Brain microvascular endothelial cell (primary cell): ENCODE measurements around the gene CENPB.

Source experiments
- DNase-seq: peaks from one replicate; pipeline ENCODE4 v3.0.0-alpha.2; 2020
- H3K27ac ChIP-seq: fragments of 250-450 bp; sonication (Bioruptor Pico); 2 replicates; pipeline ENCODE4 v1.5.1; 2020; ENCODE audit warnings: mild to moderate bottlenecking, moderate library complexity
- H3K27me3 ChIP-seq: fragments of 250-450 bp; sonication (Bioruptor Pico); replicated peaks from 2 replicates; pipeline ENCODE4 v1.5.1; 2020; ENCODE audit warnings: mild to moderate bottlenecking
- H3K36me3 ChIP-seq: fragments of 250-450 bp; sonication (Bioruptor Pico); replicated peaks from 2 replicates; pipeline ENCODE4 v1.5.1; 2020; ENCODE audit warnings: mild to moderate bottlenecking
- H3K4me3 ChIP-seq: 2 replicates; pipeline ENCODE4 v1.5.1; 2011; ENCODE audit warnings: low read depth, mild to moderate bottlenecking, control low read depth, low read length, moderate library complexity
- in situ Hi-C: cut with HindIII; loops from 2 replicates; pipeline ENCODE4 v1.10.0; 2017; ENCODE audit warnings: low sequenced_read_pairs, low pct_ligation_motif_present
- TF ChIP-seq, protein P1 (sequence below): IDR thresholded peaks from 2 replicates; pipeline ENCODE4 v1.5.1; 2011; ENCODE audit warnings: low read depth, mild to moderate bottlenecking, moderate library complexity, low read length, control low read depth, inconsistent platforms; ENCODE audit errors: missing control alignments

CENPB gene

DNA sequence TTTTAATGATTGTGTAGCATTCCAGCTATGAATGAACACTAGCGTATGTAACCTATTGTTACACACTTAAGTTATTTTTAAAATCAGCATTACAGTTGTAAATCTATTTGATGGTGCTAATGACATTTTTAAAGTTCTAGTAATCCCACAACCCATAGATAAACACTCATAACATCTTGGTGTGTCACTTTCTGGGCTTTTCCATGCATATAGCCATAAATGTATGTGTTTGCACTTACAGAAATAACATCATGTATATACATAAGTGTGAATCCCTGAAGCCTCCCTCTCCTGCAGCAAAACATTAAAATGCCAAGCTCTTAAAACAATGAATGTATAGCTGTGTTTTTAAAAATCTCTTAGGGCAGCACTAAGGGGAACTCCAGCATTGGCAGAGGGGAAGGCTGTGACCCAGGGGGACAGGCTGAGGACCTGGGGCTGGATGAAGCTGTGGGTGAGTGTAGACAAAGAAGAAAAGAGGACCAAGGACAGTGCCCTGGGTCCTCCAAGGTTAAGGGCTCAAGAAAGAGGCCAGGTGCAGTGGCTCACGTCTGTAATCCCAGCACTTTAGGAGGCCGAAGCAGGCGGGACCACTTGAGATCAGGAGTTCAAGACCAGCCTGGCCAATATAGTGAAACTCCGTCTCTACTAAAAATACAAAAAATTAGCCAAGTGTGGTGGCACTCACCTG, 929 bp upstream of the CENPB start:
- Histone ChIP-seq H3K27ac (no peak overlapping the region), H3K36me3 (no peaks in the 10 kb centered on the region), H3K27me3 (no peaks in the 10 kb centered on the region), H3K4me3 (no peak overlapping the region)
- no peak for DNase-seq
- in situ Hi-C loops: no loop called here
- TF ChIP-seq, protein P1, sequence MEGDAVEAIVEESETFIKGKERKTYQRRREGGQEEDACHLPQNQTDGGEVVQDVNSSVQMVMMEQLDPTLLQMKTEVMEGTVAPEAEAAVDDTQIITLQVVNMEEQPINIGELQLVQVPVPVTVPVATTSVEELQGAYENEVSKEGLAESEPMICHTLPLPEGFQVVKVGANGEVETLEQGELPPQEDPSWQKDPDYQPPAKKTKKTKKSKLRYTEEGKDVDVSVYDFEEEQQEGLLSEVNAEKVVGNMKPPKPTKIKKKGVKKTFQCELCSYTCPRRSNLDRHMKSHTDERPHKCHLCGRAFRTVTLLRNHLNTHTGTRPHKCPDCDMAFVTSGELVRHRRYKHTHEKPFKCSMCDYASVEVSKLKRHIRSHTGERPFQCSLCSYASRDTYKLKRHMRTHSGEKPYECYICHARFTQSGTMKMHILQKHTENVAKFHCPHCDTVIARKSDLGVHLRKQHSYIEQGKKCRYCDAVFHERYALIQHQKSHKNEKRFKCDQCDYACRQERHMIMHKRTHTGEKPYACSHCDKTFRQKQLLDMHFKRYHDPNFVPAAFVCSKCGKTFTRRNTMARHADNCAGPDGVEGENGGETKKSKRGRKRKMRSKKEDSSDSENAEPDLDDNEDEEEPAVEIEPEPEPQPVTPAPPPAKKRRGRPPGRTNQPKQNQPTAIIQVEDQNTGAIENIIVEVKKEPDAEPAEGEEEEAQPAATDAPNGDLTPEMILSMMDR: no peak

DNA sequence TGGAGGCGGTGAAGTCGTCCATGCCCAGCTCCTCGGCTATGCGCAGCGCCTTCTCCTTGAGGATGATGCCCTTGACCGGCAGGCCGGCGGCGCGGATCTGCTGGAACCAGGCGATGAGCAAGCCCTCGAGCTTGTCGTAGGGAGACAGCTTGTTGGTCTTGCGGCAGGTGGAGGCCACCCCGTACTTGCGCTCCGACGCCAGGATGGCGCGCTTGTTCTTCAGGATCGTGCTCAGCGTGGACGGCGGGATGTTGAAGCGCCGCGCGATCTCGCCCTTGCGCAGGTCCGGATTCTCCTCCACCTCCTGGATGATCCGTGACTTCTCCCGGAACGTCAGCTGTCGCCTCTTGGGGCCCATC, 435 bp downstream of the CENPB start:
- in situ Hi-C loops: no loop called here
- peak; percentile 56 for DNase-seq
- H3K27me3 ChIP-seq: no peaks in the 10 kb centered on the region
- peak overlapping the region; percentile 71 for H3K4me3 ChIP-seq
- H3K36me3 ChIP-seq: no peaks in the 10 kb centered on the region
- H3K27ac ChIP-seq: peak overlapping the region; percentile 18
- TF ChIP-seq, protein P1: no peak

DNA sequence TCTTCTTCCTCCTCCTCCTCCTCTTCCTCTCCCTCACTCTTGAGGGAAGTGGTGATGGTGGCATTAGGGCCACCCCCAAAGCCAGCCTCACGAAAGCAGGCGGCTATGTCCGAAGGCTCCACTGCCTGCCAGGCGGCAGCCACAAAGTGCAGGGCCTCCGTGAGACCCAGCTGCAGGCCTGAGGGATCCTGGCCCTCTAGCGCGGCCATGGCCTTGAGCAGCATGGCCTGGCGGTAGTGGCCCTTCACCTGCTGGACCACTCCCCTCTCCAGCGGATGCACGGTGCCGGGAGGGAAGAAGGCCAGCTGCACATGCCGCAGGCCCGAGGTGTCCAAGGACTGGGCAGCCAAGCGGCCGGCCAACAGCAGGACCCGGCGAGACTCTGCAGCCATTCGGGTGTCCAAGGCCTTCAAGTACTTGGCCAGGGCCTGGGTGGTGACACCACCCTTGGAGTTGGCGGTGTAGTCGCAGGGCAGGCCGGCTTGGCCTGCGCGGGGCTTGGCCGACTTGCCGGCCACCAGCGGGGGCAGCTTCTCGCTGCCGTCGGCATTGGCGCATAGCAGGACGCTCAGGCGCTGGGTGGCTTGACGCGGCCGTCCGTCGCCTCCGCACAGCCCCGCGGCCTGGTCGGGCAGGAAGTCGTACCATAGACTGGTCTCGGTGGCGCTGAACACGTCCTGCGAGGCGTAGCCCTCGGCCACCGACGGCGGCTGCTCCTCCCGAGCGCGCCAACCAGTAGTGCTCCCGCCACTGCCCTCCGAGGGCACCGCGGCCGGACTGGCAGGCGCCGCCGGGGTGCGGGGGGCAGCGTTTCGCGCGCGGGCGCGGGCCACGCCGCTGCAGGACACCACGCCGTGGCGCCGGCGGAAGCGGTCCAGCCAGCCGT, 1.1 kb downstream of the CENPB start:
- Histone ChIP-seq H3K27ac (no peak overlapping the region), H3K36me3 (no peaks in the 10 kb centered on the region), H3K4me3 (peak overlapping the region; percentile 71), H3K27me3 (no peaks in the 10 kb centered on the region)
- no peak for DNase-seq
- TF ChIP-seq, protein P1: no peak
- in situ Hi-C loops: no loop called here

DNA sequence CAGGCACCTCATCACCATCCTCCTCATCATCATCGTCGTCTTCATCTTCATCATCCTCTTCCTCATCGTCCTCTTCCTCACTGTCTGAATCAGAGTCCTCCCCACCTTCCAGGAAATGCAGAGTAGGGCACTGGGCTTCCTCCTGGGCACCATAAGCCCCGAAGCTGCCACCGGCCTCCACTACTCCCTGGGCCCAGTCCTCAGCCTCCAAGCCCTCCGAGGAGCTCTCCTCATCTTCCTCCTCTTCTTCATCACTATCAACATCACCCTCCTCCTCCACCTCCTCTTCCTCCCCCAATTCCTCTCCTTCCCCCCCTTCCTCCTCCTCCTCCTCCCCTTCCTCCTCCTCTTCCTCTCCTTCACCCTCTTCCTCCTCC, 1.7 kb downstream of the CENPB start:
- in situ Hi-C loops: no loop called here
- H3K27me3 ChIP-seq: no peaks in the 10 kb centered on the region
- H3K4me3 ChIP-seq: peak overlapping the region; percentile 71
- no peak for DNase-seq
- H3K27ac ChIP-seq: no peak overlapping the region
- no peaks in the 10 kb centered on the region for H3K36me3 ChIP-seq
- TF ChIP-seq, protein P1: no peak

DNA sequence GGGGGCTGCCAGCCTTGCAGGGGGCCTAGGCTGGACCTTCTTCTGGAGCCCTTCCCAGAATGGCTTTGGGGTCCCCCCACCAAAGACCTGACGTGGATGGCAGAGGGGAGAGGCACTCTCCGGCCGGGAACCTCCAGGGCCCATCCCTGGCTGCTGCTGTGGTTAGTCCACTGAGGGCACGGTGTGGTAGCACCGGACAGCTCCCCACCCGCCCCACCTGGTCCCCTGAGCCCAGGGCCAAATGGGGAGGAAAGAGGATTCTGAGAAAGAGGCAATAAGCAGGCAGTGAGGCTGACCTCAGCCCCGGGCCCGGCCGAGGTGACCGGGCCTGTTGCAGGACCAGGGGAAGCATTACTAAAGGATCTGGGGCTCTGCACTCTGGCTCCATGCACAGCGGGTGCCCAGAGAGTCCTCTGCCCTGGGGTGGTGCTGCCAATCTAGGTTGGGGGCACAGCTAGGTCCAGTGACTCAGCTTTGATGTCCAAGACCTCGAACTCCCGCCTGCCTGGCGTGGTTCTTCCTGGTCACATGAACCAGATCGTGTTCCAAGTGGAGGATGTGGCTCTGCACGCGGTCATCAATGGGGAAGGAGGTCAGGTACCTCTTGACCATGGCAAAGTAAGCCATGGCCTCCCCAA, 2.2 kb downstream of the CENPB start:
- Histone ChIP-seq H3K27ac (no peak overlapping the region), H3K27me3 (peaks cover under 1% of the 10 kb centered on the region), H3K36me3 (no peaks in the 10 kb centered on the region), H3K4me3 (peak overlapping the region; percentile 17)
- in situ Hi-C loops: no loop called here
- DNase-seq: no peak
- TF ChIP-seq, protein P1: no peak
